Cardiac fibroblast (primary cell): ENCODE results near the gene TNFRSF6B.

Source experiments
- DNase-seq, 2 donors: peaks; one replicate each; pipeline versions ENCODE4 v3.0.0 to v3.0.0-alpha.2; 2010; ENCODE audit warnings: low read depth in 2 of 2
- H3K4me3 ChIP-seq, 2 donors: replicated peaks in 1 of 2; 1 replicate in 1 of 2; 2 replicates in 1 of 2; pipeline ENCODE4 v1.5.1; 2011; ENCODE audit warnings: low read depth in 2 of 2, low read length in 2 of 2, mild to moderate bottlenecking in 2 of 2, moderate library complexity in 1 of 2
- TF ChIP-seq, protein P1 (sequence below): IDR thresholded peaks from one replicate; pipeline ENCODE4 v1.5.1; 2011; ENCODE audit warnings: low read depth, mild to moderate bottlenecking, low read length, inconsistent platforms

Gene TNFRSF6B

GRCh38 chr20:63737945-63738686, 41.7 kb downstream of the TNFRSF6B start:
- no peak overlapping the region for H3K4me3 ChIP-seq
- TF ChIP-seq, protein P1, sequence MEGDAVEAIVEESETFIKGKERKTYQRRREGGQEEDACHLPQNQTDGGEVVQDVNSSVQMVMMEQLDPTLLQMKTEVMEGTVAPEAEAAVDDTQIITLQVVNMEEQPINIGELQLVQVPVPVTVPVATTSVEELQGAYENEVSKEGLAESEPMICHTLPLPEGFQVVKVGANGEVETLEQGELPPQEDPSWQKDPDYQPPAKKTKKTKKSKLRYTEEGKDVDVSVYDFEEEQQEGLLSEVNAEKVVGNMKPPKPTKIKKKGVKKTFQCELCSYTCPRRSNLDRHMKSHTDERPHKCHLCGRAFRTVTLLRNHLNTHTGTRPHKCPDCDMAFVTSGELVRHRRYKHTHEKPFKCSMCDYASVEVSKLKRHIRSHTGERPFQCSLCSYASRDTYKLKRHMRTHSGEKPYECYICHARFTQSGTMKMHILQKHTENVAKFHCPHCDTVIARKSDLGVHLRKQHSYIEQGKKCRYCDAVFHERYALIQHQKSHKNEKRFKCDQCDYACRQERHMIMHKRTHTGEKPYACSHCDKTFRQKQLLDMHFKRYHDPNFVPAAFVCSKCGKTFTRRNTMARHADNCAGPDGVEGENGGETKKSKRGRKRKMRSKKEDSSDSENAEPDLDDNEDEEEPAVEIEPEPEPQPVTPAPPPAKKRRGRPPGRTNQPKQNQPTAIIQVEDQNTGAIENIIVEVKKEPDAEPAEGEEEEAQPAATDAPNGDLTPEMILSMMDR, result no peak
- no peak for DNase-seq

DNA sequence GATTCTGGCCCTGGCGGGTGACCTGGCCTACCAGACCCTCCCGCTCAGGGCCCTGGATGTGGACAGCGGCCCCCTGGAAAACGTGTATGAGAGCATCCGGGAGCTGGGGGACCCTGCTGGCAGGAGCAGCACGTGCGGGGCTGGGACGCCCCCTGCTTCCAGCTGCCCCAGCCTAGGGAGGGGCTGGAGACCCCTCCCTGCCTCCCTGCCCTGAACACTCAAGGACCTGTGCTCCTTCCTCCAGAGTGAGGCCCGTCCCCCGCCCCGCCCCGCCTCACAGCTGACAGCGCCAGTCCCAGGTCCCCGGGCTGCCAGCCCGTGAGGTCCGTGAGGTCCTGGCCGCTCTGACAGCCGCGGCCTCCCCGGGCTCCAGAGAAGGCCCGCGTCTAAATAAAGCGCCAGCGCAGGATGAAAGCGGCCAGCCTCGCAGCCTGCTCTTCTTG, 42.3 kb downstream of the TNFRSF6B start:
- no peak overlapping the region for H3K4me3 ChIP-seq
- DNase-seq, result peak; percentile 20 to 25
- TF ChIP-seq, protein P1, result no peak

GRCh38 chr20:63739130-63740069, 42.9 kb downstream of the TNFRSF6B start, which contains the start of gene SLC2A4RG:
TSS of gene SLC2A4RG (plus strand) at chr20:63739776. CDS start at chr20:63739913, 137 bp downstream.
- peak; percentile 63 to 82 for DNase-seq
- TF ChIP-seq, protein P1, result no peak
- peak within 1 kb of the TSS; percentile 56 to 70 for H3K4me3 ChIP-seq

GRCh38 chr20:63740070-63740626, 43.7 kb downstream of the TNFRSF6B start:
- DNase-seq, result peak; percentile 14 to 46
- TF ChIP-seq, protein P1, result no peak
- H3K4me3 ChIP-seq, result peak overlapping the region; percentile 56 to 70

DNA sequence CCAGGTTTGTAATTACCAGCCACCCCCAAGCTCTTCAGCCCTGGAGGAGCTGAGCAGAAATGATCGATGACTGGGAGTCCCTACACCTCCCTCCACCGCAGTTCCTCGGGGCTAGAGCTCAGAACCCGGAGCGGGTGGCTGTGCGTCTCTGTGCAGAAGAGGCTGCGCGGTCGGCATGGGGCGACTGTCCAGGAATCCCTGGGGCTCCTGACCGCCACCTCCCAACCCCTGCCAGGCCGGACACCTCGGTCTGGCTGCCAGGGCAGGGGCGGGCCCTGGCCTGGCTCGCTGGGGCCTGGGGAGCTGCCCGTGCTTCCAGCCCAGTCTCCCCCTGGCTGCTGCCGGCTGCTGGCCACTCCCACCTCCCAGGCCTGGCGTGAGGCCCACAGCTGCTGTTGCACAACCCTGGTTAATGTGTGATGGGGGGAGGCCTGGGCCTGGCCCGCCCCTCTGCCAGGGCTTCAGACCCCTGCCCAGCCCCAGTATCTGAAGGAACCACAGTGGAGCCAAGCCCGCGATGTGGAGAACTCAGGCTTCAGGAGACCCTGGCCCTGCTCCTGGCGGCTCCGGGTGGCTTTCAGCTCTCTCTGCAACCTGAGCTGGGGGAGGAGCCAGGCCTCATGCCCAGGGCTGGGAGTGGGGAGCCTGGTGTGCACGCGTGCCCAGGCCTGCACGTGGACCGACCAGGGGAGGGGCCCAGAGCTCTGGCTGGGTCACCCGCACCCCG, 44.3 kb downstream of the TNFRSF6B start:
- TF ChIP-seq, protein P1, result no peak
- H3K4me3 ChIP-seq, result peak overlapping the region; percentile 56 to 70
- peak; percentile 89 to 95 for DNase-seq

GRCh38 chr20:63741354-63741675, 44.9 kb downstream of the TNFRSF6B start:
- TF ChIP-seq, protein P1, result no peak
- H3K4me3 ChIP-seq, result peak overlapping the region; percentile 56 to 70
- DNase-seq, result no peak
